GM10847 (cell line): ENCODE results near the gene ARMC2.

Source experiments
- POLR2A ChIP-seq: IDR thresholded peaks from 2 replicates; pipeline ENCODE4 v1.6.1; 2011; ENCODE audit not compliant: insufficient read length; ENCODE audit errors: extremely low read depth

Gene ARMC2

GRCh38 chr6:108948181-108948661 lies 100.0 kb downstream of the ARMC2 start:
- TF ChIP-seq POLR2A: no peak

GRCh38 chr6:108951351-108951953 lies 103.2 kb downstream of the ARMC2 start:
- no peak for TF ChIP-seq POLR2A

DNA sequence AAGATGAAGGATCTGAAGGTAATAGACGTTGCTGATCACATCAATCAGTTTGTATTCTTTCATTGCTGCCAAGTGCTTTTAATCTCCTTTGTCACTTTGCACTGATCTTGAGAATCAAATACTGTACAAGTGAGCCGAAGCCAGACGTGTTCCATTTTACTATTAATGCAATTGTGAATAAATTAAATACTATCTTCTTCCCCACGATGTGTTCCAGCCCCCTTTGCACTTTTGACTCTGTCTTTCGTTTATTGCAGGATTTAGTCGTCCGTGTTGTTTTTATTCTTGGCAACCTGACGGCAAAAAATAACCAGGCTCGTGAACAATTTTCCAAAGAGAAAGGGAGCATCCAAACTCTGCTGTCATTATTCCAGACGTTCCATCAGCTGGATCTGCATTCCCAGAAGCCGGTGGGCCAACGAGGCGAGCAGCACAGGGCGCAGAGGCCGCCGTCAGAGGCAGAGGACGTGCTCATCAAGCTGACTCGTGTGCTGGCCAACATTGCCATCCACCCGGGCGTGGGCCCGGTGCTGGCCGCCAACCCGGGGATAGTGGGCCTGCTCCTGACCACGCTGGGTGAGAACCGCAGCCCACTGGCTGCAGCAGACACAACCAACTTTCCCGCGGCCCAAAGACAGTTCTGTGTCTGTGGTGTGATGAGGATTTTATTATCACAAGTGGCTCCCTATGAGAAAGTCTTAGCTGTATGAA lies 104.7 kb downstream of the ARMC2 start:
- TF ChIP-seq POLR2A: no peak

DNA sequence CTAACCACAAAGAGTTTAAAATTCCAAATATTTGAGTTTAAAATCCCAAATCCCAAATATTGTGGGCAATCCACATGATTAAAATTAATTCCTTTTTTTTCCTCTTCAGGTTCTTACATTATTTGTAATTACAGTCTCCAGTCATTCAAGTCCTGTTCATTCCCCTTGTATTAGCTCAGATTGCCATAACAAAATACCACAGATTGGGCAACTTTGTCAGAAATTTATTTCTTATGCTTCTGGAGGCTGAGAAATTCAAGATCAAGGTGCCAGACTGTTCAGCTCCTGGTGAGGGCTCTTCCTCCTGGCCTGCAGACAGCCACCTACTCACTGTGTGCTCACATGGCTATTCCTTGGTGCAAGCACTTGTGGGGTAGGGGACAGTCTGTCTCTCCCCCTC lies 105.5 kb downstream of the ARMC2 start:
- no peak for TF ChIP-seq POLR2A

DNA sequence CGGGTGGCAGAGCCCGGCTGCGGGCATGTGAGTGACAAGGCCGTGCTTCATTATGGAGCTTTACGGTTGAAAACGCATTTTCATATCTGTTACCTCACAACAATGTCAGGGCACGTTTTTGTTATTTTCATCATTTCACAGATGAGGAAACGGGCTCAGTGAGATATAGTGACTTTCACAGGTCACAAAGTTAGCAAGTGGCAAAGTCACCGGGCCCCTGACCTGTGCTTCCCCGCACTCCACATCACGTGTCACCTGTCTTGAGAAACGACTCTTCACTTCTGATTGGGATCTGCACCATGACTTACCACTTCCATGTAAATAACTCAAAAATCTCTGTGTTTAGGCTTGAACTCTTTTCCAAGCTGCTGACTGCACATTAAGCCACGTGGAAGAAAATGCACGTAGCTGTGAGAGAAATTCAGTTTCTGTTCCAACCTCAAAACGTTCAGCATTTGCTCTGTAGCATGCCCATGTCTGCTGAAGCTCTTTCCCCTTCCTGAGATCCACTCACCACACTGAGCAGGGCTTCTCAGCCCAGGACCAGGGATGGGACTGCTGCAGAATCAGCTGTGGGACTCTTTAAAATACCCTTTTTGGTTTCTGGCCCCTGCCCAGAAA lies 107.2 kb downstream of the ARMC2 start:
- TF ChIP-seq POLR2A: no peak

GRCh38 chr6:108957221-108957620 lies 109.0 kb downstream of the ARMC2 start:
- TF ChIP-seq POLR2A: no peak

GRCh38 chr6:108958900-108959770 lies 110.9 kb downstream of the ARMC2 start:
- no peak for TF ChIP-seq POLR2A

DNA sequence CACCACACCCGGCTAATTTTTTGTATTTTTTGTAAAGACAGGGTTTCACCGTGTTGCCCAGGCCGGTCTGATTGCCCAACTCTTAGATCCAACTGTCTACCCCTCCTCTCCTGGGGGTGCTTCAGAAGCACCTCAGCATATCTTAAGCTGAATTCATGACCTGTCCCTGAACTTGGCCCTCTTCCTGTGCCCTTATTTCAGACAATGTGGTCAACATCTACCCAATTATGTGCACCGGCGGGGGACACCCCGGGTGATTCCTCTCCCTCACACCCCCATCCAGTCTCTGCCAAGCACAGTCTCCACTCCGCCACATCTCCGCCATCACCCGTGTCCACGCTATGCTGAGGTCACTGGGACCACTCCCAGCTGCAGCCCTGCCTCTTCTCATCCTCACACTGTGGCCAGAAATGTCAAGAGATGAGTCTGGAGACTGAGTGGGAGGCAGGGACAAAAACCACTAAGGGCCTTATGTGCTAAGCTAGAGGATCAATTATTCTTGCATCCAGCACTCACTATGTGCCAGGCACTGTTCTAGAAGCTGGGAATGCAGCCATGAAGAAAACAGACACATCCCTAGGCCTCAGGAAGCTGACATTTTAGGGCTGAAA lies 111.9 kb downstream of the ARMC2 start:
- no peak for TF ChIP-seq POLR2A

DNA sequence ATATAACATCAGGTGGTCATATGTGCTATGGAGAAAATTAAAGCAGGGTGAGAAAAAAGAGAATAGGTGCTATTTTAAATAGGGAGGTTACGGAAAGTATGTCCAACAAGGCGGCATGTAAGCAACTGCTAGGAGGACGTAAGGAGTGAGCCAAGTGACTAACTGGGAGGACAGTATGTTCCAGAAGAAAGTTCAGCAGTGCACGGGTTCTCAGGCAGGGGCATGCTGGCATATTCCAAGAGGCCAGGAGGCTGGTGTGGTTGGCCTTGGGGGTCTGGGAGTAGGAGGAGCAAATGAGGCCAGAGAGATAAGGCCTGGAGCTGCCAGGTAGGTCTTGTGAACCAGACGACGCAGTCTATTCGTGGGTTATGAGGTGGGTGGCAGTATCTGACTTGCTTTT lies 112.4 kb downstream of the ARMC2 start:
- TF ChIP-seq POLR2A: no peak

GRCh38 chr6:108961077-108961476 lies 112.9 kb downstream of the ARMC2 start:
- no peak for TF ChIP-seq POLR2A

- TF ChIP-seq POLR2A: no peak
Observed at GRCh38 chr6:108961985-108962384, 113.8 kb downstream of the ARMC2 start.

- no peak for TF ChIP-seq POLR2A
Observed at GRCh38 chr6:108966251-108966650, 118.0 kb downstream of the ARMC2 start.

GRCh38 chr6:108966855-108967755 lies 118.9 kb downstream of the ARMC2 start:
- no peak for TF ChIP-seq POLR2A
